CD4-positive, alpha-beta T cell treated with Interferon gamma for 1 hour (primary cell): ENCODE results near the gene CLN3.
"Not testable (repeated sequence)": the region's sequence is repeated elsewhere in the genome, so short reads cannot be mapped to it uniquely, and the experiment has no call there.

Experiments
- DNase-seq: peaks from one replicate; pipeline ENCODE4 v3.0.0-alpha.2; 2020

Gene CLN3

GRCh38 chr16:28494121-28494851, 2.4 kb upstream of the CLN3 start, which contains the start of gene APOBR:
APOBR (plus strand) TSS chr16:28494643; CDS start chr16:28494682, 39 bp downstream.
- peak; percentile 90 for DNase-seq

- no peak for DNase-seq
Observed at GRCh38 chr16:28492511-28492910, 637 bp upstream of the CLN3 start.

- DNase-seq: no peak
Observed at GRCh38 chr16:28491230-28491969, 474 bp downstream of the CLN3 start.

- no peak for DNase-seq
Observed at GRCh38 chr16:28486266-28486665, 5.6 kb downstream of the CLN3 start.

- DNase-seq: not testable (repeated sequence)
Observed at GRCh38 chr16:28483361-28483760, 8.5 kb downstream of the CLN3 start.

GRCh38 chr16:28482026-28482425, 9.8 kb downstream of the CLN3 start:
- DNase-seq: no peak

- DNase-seq: no peak
Observed at GRCh38 chr16:28478506-28479180, 13.2 kb downstream of the CLN3 start.

- DNase-seq: no peak
Observed at GRCh38 chr16:28477311-28477920, 14.5 kb downstream of the CLN3 start.

GRCh38 chr16:28475221-28475620, 16.7 kb downstream of the CLN3 start:
- no peak for DNase-seq

GRCh38 chr16:28473714-28474265, 18.1 kb downstream of the CLN3 start:
- no peak for DNase-seq

- not testable (repeated sequence) for DNase-seq
Observed at GRCh38 chr16:28447081-28447480, 44.8 kb downstream of the CLN3 start.

- DNase-seq: not testable (repeated sequence)
Observed at GRCh38 chr16:28446388-28446787, 45.5 kb downstream of the CLN3 start.

GRCh38 chr16:28443943-28444342, 47.9 kb downstream of the CLN3 start:
- not testable (repeated sequence) for DNase-seq

GRCh38 chr16:28438899-28439298, 53.0 kb downstream of the CLN3 start:
- not testable (repeated sequence) for DNase-seq

- DNase-seq: not testable (repeated sequence)
Observed at GRCh38 chr16:28435340-28435739, 56.5 kb downstream of the CLN3 start.
